Smooth muscle cell (in vitro differentiated cells): ENCODE measurements around the gene ZNRF3. TPM values are rescaled to one million over a fixed set of nuclear protein-coding genes. Genes with fewer than 3 reads are reported as not detected.

ENCODE experiments used
- DNase-seq: peaks from one replicate; lab custom pipeline; 2025; ENCODE audit not compliant: unreplicated experiment; lab: John Stamatoyannopoulos, UW
- H2AFZ ChIP-seq: fragments of 200-600 bp; sonication (generic); 2 replicates; pipeline ENCODE4 v1.6.0; 2016; ENCODE audit warnings: antibody characterized with exemption, low read depth, mild to moderate bottlenecking
- H3F3A ChIP-seq: fragments of 200-600 bp; sonication (generic); 2 replicates; pipeline ENCODE4 v1.6.0; 2017; ENCODE audit warnings: antibody characterized with exemption, low read depth
- H3K27ac ChIP-seq: fragments of 200-600 bp; sonication (generic); 2 replicates; pipeline ENCODE4 v1.5.1; 2016; ENCODE audit warnings: low read depth, mild to moderate bottlenecking
- H3K27me3 ChIP-seq: fragments of 200-600 bp; sonication (generic); 2 replicates; pipeline ENCODE4 v1.6.1; 2016; ENCODE audit warnings: low read depth, mild to moderate bottlenecking
- H3K36me3 ChIP-seq: fragments of 200-600 bp; sonication (generic); 2 replicates; pipeline ENCODE4 v1.5.1; 2016; ENCODE audit warnings: low read depth
- H3K4me1 ChIP-seq: fragments of 200-600 bp; sonication (generic); 2 replicates; pipeline ENCODE4 v1.5.1; 2016; ENCODE audit warnings: low read depth
- H3K4me2 ChIP-seq: fragments of 200-600 bp; sonication (generic); 2 replicates; pipeline ENCODE4 v1.6.0; 2016; ENCODE audit warnings: mild to moderate bottlenecking
- H3K4me3 ChIP-seq: fragments of 200-600 bp; sonication (generic); 2 replicates; pipeline ENCODE4 v1.5.1; 2016; ENCODE audit warnings: mild to moderate bottlenecking
- H3K79me2 ChIP-seq: fragments of 200-600 bp; sonication (generic); 2 replicates; pipeline ENCODE4 v1.6.0; 2016; ENCODE audit warnings: low read depth, mild to moderate bottlenecking
- H3K9ac ChIP-seq: fragments of 200-600 bp; sonication (generic); 2 replicates; pipeline ENCODE4 v1.6.0; 2016; ENCODE audit warnings: low read depth
- H3K9me3 ChIP-seq: fragments of 200-600 bp; sonication (generic); replicated peaks from 2 replicates; pipeline ENCODE4 v1.5.1; 2016; ENCODE audit warnings: low read depth
- H4K20me1 ChIP-seq: fragments of 200-600 bp; sonication (generic); 2 replicates; pipeline ENCODE4 v1.6.0; 2016; ENCODE audit warnings: low read depth
- CTCF ChIP-seq: fragments of 200-600 bp; sonication (generic); IDR thresholded peaks from 2 replicates; pipeline ENCODE4 v1.5.1; 2017; ENCODE audit warnings: borderline replicate concordance, mild to moderate bottlenecking, antibody characterized with exemption; ENCODE audit not compliant: insufficient read depth, poor library complexity, severe bottlenecking
- WGBS: methylation state at CpG from one replicate; pipeline ENCODE4 v1.1.7; 2016; ENCODE audit warnings: low lambda C conversion rate; 5-methylcytosine and 5-hydroxymethylcytosine counted together
- polyA plus RNA-seq: library from polyadenylated mRNA; unstranded; fragments of >200 nt; fragmentation: Nextera tagmentation; extraction: Ambion mirVana; gene quantifications from 2 replicates; pipeline ENCODE4 v1.2.1, GENCODE V29; 2016
- total RNA-seq: library from RNA; depleted of rRNA; stranded (reverse); fragments of >200 nt; gene quantifications from 2 replicates; pipeline ENCODE4 v1.2.3, GENCODE V29; 2014

ZNRF3 gene
- total and polyA plus RNA-seq, 2 experiments from 2014 or later: 4.7 to 5.5 TPM

- peaks cover 17% of the 10 kb centered on the region for H3K4me1 ChIP-seq
- H3K4me2 ChIP-seq: no peak overlapping the region
- no peak overlapping the region for H2AFZ ChIP-seq
- peaks cover 15% of the 10 kb centered on the region for H3K27me3 ChIP-seq
- H3K4me3 ChIP-seq: no peak overlapping the region
- no peak overlapping the region for H3K9ac ChIP-seq
- H3K36me3 ChIP-seq: no peaks in the 10 kb centered on the region
- DNase-seq: no peak
- TF ChIP-seq CTCF: no peak
- peaks cover 70% of the 10 kb centered on the region for H4K20me1 ChIP-seq
- H3F3A ChIP-seq: peaks cover under 1% of the 10 kb centered on the region
- H3K79me2 ChIP-seq: peaks cover 49% of the 10 kb centered on the region
- no peaks in the 10 kb centered on the region for H3K9me3 ChIP-seq
- no peak overlapping the region for H3K27ac ChIP-seq
- 88% methylated on average over 4 of the region's 4 CpGs for WGBS
Observed at GRCh38 chr22:28887725-28888459, 4.5 kb downstream of the ZNRF3 start.

DNA sequence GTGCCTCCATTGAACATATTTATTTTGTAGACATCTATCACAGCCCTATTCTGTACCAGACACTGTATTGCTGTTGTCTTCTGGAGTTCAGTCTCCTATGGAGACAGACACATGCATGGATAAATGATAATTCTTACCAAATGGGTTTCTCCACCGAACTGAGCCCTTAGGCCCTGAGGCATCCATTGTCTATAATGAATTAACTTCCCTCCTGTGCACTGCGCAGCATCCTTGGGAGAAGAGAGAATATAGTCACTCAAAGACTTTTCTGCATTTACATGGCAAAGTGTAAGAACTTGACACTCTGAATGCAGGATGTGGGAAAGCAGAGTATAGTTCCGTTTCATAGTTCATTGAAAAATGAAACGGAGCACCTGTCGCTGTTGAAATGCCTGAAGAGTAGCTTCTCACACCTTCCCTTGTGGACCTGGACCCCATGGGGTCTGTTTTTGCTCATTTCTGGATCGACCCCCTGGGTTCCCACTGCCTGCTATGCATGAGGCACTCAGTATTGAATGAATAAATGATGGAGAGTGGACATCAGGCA is 6.2 kb downstream of the ZNRF3 start:
- no peak for DNase-seq
- Histone ChIP-seq H2AFZ (no peak overlapping the region), H3K4me3 (no peak overlapping the region), H3K27ac (no peak overlapping the region), H4K20me1 (peaks cover 65% of the 10 kb centered on the region), H3K79me2 (peaks cover 53% of the 10 kb centered on the region), H3F3A (no peaks in the 10 kb centered on the region), H3K9ac (no peak overlapping the region), H3K4me1 (peaks cover 17% of the 10 kb centered on the region), H3K9me3 (no peaks in the 10 kb centered on the region), H3K27me3 (peaks cover 12% of the 10 kb centered on the region), H3K36me3 (no peaks in the 10 kb centered on the region), H3K4me2 (no peak overlapping the region)
- WGBS: 91% methylated on average over 6 of the region's 6 CpGs
- TF ChIP-seq CTCF: no peak

DNA sequence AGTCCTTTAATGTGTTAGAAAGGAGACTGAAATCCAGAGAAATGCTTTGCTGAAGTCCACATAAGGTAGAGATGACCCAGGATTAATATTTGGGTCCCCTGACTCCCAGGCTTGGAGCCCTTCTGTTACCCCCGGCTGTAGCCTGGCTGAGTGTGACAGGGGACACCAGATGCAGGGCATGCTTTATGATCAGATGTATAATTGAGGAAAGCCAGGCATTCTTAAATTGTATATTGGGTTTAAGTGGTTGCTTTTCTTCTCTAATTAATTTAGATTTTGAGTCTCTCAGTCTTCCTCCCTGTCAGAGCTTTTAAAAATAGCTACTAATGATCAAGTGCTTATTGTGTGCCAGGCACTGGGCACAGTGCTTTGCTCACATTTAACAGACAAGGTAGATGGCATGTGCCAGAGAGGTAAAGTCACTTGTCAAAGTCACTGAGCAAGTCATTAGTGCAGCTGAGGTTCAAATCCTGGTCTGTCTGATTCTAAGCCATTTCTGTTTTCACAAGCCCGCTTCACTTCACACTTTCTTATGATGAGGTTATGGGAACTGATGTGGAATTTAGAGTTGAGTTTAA is 7.9 kb downstream of the ZNRF3 start:
- H4K20me1 ChIP-seq: peaks cover 49% of the 10 kb centered on the region
- H3K79me2 ChIP-seq: peaks cover 62% of the 10 kb centered on the region
- no peak for DNase-seq
- 89% methylated on average over 2 of the region's 2 CpGs for WGBS
- no peak for TF ChIP-seq CTCF
- H3F3A ChIP-seq: no peaks in the 10 kb centered on the region
- H3K4me3 ChIP-seq: no peak overlapping the region
- no peak overlapping the region for H3K27ac ChIP-seq
- H2AFZ ChIP-seq: no peak overlapping the region
- H3K36me3 ChIP-seq: no peaks in the 10 kb centered on the region
- H3K4me1 ChIP-seq: peaks cover 8% of the 10 kb centered on the region
- H3K27me3 ChIP-seq: no peaks in the 10 kb centered on the region
- no peaks in the 10 kb centered on the region for H3K9me3 ChIP-seq
- H3K9ac ChIP-seq: no peak overlapping the region
- H3K4me2 ChIP-seq: no peak overlapping the region
